Non-pigmented ciliary epithelial cell (primary cell): ENCODE data around the gene SYCE3.
"Not testable (repeated sequence)": the region's sequence is repeated elsewhere in the genome, so short reads cannot be mapped to it uniquely, and the experiment has no call there.

Experiments
- DNase-seq: peaks from one replicate; pipeline ENCODE4 v3.0.0-alpha.2; 2010; ENCODE audit warnings: low read depth

SYCE3 gene

GRCh38 chr22:50548921-50549790 lies 13.6 kb downstream of the SYCE3 start:
- DNase-seq, result no peak

GRCh38 chr22:50548040-50548920 lies 14.4 kb downstream of the SYCE3 start:
- DNase-seq, result no peak

- DNase-seq, result no peak
Observed at GRCh38 chr22:50547263-50547985, 15.3 kb downstream of the SYCE3 start.

- DNase-seq, result no peak
Observed at GRCh38 chr22:50546326-50547262, 16.1 kb downstream of the SYCE3 start.

GRCh38 chr22:50545522-50546325 lies 17.0 kb downstream of the SYCE3 start, which contains the start of gene KLHDC7B:
KLHDC7B (plus strand) TSS chr22:50545899; CDS start chr22:50546244, 345 bp downstream.
- no peak for DNase-seq

GRCh38 chr22:50544746-50545253 lies 17.9 kb downstream of the SYCE3 start:
- no peak for DNase-seq

- no peak for DNase-seq
Observed at GRCh38 chr22:50544078-50544745, 18.5 kb downstream of the SYCE3 start.

GRCh38 chr22:50542416-50542927 lies 20.2 kb downstream of the SYCE3 start:
- no peak for DNase-seq

GRCh38 chr22:50541667-50542026 lies 21.1 kb downstream of the SYCE3 start:
- DNase-seq, result not testable (repeated sequence)

GRCh38 chr22:50540381-50540780 lies 22.3 kb downstream of the SYCE3 start:
- DNase-seq, result no peak

GRCh38 chr22:50537765-50538164 lies 25.0 kb downstream of the SYCE3 start:
- DNase-seq, result no peak

- no peak for DNase-seq
Observed at GRCh38 chr22:50536226-50536625, 26.5 kb downstream of the SYCE3 start.

GRCh38 chr22:50535113-50535512 lies 27.6 kb downstream of the SYCE3 start:
- no peak for DNase-seq

GRCh38 chr22:50533856-50534711 lies 28.6 kb downstream of the SYCE3 start:
- DNase-seq, result not testable (repeated sequence)

- no peak for DNase-seq
Observed at GRCh38 chr22:50532824-50533796, 29.6 kb downstream of the SYCE3 start.

- DNase-seq, result no peak
Observed at GRCh38 chr22:50531962-50532674, 30.6 kb downstream of the SYCE3 start.
